Jurkat, Clone E6-1 (cell line): Measurements from ENCODE around the gene DCTN2.

Experiments used
- DNase-seq: peaks from one replicate; pipeline ENCODE4 v3.0.0-alpha.2; 2011; ENCODE audit warnings: low read depth, low spot score
- H3K4me3 ChIP-seq: 2 replicates; pipeline ENCODE4 v1.5.1; 2011; ENCODE audit warnings: mild to moderate bottlenecking, low read length, control low read depth, moderate library complexity

Gene DCTN2

DNA sequence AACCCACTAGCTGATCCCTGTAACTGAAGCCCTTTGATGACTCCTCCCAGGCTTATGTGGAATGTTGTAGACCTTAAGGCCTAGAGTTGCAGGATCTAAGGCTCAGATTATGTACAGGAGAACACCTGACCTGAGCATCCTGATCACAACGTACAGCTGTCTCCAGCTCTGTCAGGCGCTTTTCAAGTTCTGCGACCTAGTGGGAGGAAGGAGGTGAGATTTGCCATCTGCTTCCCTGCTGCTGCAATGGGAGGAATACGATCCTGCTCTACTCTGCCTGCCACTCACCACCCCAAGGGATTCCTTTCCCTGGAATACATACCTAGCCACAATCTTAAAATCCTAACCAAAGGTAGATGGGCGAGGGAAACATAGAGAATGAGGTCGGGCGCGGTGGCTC lies 13.9 kb downstream of the DCTN2 start:
- no peak for DNase-seq
- no peak overlapping the region for H3K4me3 ChIP-seq

DNA sequence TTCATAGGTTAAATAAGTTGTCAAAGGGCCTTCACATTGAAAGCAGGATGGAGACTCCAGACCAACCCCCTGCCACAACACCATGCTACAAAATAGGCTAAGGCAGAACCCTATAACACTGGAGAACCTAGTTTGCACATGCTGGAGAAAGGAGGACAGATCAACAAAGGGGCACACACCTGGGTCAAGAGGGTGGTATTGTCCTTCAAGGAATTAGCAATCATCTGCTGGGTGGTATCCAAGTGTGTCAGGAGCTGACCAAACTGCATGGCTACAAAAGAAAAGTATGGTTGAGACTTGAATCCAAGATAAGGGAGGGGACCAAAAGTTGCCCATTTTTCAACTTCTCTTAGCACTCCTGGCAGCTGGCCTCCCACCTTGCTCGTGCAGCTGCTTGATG lies 15.2 kb downstream of the DCTN2 start:
- no peak overlapping the region for H3K4me3 ChIP-seq
- no peak for DNase-seq

DNA sequence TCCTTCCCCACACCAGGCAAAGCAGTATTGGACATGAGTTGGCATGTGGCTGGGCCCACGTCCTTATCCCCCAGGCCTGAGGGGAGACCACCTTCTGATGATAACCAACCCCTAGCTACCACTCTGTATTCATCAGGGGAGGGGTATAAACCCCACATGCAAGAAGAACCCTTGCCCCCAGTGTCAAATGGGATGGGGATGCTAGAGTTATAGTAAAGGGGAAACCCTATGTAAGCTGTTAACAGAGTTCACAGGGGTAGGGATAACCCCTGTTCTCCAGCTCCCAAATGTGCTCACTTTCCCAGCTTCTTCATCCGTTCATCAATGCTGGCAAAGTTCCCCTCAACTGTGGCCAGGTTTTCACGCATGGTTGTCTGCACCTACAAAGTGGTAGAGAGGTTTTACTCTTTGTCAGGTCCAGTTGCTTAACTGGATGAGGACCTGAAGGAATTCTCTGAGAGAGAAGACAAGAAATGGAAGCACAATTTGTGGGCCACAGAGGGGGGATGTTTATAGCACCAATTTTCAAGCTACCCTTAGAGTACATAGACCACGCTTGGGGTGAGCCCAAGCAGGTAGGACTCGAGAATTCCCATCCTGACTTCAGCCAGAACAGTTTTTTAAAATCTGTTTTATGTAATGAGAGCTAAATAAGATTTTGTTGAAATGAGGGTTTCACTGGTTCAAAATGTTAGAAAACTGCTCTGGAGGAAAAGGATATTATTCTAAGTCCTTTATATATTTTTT lies 16.4 kb downstream of the DCTN2 start:
- H3K4me3 ChIP-seq: no peak overlapping the region

DNA sequence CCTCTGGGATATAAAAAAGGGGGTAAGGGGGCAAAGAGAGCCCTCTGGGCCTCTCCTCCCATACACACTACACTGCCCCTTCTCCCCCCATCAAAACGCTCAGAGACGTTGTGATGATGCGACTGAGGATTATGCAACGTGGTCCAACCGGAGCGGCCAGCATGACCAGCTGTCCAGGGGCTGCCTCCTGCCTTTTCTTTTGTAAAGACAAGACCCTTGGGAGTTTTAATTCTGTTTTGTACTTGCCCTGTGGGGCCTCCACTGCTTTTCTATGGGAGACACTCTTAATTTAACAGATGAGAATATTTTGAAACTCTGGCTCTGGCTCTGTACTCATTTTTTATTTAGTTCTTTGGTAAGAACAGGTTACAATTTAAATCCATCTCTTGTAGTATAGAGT lies 17.2 kb downstream of the DCTN2 start:
- H3K4me3 ChIP-seq: no peak overlapping the region
- DNase-seq: no peak

More for the DNA sequence above, 16.4 kb downstream of the DCTN2 start:
- DNase-seq: no peak

DNA sequence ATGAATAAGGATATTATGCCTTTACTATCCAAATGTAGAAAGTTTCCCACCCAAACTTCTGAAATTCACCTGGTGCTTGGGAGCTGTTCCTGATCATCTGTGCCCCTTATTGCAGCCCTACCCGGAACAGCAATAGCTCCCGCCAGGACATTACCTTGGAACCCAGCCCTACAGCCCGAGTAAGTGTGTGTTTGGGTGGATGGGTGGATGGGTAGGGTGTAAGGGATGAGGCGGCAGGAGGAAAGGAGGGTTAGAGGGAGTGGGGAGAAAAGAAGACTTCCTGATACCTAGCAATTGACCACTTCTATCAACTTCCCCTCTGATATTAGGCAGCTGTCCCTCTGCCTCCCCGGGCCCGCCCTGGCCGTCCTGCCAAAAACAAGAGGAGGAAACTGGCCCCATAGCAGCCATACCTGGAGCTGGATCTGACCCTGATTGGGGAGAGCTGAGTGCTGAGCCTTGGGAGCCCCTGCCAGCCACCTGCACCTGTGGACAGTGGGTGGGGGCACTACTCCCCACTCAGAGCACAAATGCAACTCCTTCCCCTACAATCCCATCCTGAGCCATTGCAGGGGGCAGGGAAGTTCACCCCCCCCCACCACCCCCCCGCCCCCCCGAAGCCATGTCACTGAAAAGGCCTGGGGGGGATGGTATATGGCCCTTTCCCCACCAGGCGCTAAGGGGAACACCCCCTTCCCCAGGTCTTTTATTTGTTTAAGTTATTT lies 18.0 kb downstream of the DCTN2 start:
- no peak for DNase-seq
- no peak overlapping the region for H3K4me3 ChIP-seq

DNA sequence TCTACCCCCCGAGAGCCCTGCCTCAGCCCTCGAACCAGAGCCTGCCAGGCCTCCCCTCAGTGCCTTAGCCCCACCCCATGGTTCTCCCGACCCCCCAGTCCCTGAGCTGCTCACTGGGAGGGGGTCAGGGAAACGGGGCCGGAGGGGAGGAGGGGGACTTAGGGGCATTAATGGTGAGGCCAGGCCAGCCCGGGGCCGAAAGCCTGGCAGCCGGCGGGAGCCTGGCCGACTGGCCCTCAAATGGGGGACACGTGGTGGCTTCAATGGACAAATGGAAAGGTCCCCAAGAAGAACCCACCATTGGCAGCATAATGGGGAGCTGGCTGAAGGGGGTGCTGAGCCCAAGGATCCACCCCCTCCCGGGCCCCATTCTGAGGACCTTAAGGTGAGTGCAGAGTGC lies 18.8 kb downstream of the DCTN2 start:
- H3K4me3 ChIP-seq: no peak overlapping the region
- no peak for DNase-seq

DNA sequence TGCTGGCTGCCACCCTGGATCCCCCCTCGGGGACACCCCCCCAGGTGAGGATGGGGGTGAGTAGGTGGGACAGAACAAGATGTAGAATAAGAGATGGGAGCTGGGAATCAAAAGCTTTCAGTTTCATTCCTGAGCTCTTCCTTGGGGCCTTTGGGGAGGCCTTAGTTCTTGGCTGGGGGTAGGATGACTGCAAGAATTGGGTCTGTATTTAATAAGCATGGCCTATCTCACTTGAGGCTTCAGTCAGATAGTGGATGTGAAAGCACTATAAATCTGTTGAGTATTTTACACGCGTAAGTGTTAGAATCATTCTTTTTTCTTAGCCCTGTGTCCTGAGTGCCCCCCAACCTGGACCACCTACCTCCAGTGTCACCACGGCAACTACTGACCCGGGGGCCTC lies 19.8 kb downstream of the DCTN2 start:
- no peak for DNase-seq

DNA sequence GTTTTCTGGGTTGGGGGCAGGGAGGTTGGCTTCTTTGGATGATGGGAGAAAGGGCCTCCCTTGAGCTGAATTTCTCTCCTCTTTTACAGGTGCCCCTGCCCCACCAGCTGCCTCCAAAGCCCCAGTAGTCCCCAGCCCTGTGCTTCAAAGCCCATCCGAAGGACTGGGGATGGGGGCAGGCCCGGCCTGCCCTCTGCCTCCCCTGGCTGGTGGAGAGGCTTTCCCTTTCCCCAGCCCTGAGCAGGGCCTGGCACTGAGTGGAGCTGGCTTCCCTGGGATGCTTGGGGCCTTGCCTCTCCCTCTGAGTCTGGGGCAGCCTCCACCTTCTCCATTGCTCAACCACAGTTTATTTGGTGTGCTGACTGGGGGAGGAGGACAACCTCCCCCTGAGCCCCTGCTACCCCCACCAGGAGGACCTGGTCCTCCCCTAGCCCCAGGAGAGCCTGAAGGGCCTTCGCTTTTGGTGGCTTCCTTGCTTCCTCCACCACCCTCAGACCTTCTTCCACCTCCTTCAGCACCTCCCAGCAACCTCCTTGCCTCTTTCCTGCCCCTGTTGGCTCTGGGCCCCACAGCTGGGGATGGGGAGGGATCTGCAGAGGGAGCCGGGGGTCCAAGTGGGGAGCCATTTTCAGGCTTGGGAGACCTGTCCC lies 20.4 kb downstream of the DCTN2 start:
- DNase-seq: no peak
- H3K4me3 ChIP-seq: no peak overlapping the region

More for the DNA sequence above, 19.8 kb downstream of the DCTN2 start:
- no peak overlapping the region for H3K4me3 ChIP-seq

DNA sequence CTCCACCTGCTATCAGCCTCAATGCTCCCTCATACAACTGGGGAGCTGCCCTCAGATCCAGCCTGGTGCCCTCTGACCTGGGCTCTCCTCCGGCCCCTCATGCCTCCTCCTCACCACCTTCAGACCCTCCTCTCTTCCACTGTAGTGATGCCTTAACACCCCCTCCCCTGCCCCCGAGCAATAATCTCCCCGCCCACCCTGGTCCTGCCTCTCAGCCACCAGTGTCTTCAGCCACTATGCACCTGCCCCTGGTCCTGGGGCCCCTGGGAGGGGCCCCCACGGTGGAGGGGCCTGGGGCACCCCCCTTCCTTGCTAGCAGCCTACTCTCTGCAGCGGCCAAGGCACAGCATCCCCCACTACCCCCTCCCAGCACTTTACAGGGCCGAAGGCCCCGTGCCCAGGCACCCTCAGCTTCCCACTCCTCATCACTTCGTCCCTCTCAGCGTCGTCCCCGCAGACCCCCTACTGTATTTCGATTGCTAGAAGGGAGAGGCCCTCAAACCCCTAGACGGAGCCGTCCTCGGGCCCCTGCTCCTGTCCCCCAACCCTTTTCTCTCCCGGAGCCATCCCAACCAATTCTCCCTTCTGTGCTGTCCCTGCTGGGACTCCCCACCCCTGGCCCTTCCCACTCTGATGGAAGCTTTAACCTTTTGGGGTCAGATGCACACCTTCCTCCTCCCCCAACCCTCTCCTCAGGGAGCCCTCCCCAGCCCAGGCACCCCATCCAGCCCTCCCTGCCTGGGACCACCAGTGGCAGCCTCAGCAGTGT lies 21.2 kb downstream of the DCTN2 start:
- no peak for DNase-seq
- H3K4me3 ChIP-seq: no peak overlapping the region

DNA sequence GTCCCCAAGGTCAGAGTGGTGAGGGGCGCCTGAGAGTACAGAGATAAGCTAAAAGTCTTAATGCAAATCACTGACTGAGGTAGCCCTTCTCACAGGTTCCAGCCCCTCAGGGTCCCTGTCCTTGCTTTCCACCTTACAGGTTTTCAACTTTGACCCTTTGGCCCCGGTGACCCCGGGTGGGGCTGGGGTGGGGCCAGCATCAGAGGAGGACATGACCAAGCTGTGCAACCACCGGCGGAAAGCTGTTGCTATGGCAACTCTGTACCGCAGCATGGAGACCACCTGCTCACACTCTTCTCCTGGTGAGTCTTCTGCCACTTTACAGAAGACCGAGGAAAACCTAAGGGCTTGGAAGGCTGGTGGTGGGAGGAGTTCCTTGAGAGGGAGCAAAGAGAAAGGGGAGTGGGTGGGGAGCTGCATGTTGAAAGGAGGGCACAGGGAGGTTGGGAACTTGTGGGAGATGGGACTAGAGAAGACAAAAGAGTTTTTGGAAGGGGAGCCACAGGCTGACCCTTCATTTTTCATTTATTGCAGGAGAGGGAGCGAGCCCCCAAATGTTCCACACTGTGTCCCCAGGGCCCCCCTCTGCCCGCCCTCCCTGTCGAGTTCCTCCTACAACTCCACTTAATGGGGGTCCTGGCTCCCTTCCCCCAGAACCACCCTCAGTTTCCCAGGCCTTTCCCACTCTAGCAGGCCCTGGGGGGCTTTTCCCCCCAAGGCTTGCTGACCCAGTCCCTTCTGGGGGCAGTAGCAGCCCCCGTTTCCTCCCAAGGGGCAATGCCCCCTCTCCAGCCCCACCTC lies 22.0 kb downstream of the DCTN2 start:
- DNase-seq: no peak
- no peak overlapping the region for H3K4me3 ChIP-seq

DNA sequence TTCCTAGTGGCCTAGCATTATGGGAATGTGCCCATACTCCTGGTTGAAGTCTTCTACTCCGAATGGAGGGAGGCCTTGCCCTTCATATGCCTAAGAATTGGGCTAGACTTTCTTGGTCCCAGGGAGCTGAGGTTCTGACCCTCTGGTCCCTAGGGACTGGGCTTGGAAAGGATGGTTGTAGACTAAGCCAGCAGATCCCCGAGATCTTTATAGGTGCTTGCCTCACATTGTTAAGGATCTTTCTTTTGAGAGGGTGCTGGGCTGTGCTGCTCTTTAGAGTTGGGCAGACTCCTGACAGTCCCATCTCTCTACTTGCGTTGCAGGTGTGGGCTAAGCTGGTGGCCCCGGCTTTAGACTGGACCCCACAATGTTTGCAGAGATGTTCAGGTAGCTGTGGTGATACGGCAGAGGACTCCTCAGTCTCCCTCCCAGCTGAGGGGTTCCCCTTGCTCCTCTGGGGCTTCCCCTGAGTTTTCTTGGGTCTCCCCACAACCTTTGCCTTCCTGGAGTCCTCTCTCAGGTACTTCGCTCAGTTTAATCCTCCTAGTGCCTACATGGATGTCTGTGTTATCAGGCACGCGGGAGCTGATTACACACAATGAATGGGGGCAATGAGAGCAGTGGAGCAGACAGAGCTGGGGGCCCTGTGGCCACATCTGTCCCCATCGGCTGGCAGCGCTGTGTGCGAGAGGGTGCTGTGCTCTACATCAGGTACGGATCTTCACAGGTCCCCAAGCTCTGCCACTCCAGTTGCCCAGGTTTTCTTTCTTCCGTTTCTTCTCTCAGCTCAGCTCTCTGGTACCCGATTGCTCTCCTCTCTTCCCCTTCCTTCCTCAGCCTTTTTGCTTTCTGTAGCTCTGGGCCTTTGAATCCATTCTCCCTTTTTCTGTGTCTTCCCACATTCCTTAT lies 23.0 kb downstream of the DCTN2 start:
- peak overlapping the region; percentile 64 for H3K4me3 ChIP-seq
- DNase-seq: no peak

DNA sequence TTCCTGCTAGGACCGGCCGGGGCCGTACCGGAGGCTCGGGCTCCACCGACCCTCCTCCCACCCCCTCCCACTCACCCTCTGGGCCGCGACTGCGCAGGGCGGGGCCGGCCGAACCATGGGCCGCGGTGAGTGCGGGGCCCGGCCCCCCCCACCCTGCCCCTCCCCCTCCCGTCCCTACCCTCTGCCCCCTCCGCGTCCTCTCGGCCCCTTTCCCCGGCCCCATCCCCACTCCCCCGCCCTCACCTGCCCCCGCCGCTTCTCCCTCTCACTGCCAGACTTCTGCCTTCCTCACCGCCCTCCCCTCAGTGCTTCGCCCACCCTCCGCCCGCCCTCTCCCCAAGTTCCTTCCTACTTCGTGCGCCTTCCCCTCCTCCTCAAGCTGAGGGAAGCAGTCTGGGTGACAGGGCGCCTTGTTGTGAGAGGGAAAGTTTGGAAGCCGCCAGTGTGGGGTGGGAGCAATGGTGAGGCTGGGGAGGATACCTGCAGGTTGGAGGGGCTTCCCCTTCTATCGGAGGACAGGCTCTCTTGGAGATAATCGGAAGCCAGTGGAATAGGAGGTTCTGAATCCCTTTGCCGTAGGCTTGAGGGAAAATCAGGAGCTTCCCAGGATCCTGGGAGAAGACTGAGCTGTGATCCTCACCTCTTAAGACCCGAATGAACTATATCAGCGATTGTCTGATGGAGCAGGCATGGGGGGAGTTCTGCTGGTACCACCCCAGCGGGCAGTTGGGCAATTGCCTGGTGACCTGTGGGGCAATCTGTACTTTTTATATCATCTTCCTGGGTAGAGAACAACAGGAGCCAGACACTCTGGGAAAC lies 23.9 kb downstream of the DCTN2 start:
- DNase-seq: peak; percentile 43

DNA sequence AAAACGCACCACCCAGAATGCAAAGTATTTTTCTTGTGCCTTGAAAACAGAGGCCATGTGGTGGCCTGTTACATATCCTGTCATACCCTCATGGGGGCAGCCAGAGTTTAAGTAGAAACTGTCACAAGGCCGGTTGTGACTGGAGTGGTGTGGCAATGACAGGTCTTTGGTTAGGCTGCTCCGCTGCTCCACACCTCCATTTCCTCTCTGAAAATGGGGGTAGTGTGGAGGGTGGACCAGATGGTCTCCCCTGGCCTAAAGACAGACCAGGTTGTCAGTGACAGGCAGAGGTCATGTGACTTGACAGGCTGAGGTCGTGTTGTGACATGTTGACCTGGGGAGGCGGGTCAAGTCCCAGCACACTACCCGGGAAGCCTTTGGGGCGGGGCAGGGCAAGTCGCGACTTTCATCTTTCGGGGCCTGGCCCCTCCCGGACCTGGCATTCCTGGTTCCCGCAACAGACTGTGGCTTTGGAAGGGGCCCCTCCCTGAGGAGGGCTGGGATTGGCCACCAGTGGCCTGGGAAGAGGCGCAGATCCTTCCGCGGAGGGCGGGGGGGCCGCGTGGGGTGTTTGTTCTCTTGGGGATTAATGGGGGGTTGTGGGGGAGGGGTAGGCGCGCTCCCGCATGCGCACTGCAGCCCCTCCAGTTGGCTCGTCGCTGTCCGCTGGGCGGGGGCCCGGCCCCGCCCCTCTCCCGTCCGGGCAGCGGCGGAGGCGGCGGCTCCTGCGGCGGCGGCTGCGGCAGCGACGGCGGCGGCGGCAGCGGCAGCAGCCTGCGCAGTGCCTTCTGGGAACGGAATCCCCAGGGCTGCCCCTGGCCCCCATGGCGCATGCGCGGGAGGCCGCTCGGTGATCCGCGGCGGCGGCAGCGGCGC lies 24.7 kb downstream of the DCTN2 start, which contains the start of gene MBD6:
Gene MBD6 (plus strand): TSS at position 814 of the 876 bp plus-strand sequence. CDS start 1,480 bp downstream, outside the sequence.
- peak; percentile 83 for DNase-seq
- peak within 1 kb of the TSS; percentile 64 for H3K4me3 ChIP-seq

More for the DNA sequence above, 23.9 kb downstream of the DCTN2 start:
- peak overlapping the region; percentile 64 for H3K4me3 ChIP-seq

DNA sequence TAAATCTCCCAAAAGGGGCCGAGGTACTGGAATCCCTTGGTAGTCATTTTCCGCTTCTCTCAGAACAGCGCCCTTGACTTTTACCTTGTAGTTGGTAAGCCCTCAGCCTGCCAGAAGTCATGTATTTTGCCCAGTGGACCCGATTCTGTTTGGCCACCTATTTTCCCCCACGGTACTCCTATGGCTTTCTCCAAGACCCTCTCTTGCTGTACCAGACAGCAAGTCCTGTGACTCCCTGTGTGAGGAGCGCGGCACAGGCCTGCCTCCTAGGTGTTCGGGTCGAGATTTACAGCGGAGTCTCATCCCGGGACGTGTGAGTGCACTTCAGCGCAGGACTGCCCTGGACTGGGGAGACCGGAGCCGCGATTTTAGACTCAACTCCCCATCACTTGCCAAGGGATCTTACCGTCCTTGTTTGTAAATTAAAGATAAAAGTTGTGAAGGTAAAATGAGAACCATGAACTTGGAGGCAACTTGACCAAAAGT lies 25.4 kb downstream of the DCTN2 start:
- peak overlapping the region; percentile 64 for H3K4me3 ChIP-seq
- DNase-seq: no peak

DNA sequence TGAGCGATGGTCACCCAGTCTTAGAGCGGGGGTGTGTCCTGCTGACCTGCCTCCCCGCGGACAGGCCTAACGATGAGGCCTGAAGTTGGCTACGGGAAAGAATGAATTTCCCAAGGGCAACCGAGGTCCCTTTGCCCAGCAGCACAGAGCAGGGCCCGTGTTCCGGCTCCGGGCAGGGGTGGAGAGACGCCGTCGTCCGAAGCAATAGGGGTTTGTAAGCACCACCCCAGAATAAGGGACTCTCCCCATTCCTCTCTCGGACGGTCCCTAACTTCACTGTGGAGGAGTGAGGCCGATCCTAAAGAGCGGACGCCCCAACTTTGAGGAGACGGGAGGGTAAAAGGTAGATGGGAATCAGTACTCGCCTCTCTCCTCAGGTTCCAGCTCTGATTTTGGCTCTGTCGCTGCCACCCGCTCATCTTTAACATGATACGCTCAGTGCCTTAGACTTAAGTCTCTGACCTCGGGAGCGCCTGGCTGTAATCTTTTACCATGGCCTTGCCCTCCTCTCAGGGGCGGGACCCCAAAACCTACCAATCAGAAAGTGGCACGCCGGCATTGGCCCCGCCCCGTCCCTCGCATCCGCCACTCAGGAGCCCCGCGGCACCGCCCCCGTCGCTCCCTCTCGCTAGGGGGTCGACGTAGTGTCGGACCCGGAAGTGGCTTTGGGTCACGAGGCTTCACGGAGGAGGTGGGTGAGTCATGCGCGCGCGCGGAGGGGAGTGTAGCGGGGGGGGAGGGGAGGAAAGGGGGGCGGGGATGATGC lies 26.8 kb downstream of the DCTN2 start, which contains the start of gene DDIT3:
Gene DDIT3 (minus strand): TSS at position 462 of the 766 bp plus-strand sequence. CDS start 3,108 bp downstream, outside the sequence.
- peak; percentile 97 for DNase-seq
- peak within 1 kb of the TSS; percentile 90 for H3K4me3 ChIP-seq
